B cell (primary cell): Measurements from ENCODE around the gene TRABD2A. TPM values are rescaled to one million over a fixed set of nuclear protein-coding genes. Genes with fewer than 3 reads are reported as not detected.

ENCODE experiments used
- ATAC-seq: fragments of 200-7000 bp; cut with Tn5 transposase; one replicate; pipeline ENCODE4 v1.10.0; 2021; ENCODE audit warnings: low read depth, mild to moderate bottlenecking, moderate number of reproducible peaks, moderate library complexity
- CTCF ChIA-PET: fragments of 350-600 bp; sonication (Branson Sonifier 250); formaldehyde crosslinking; loops from one replicate; lab custom pipeline; 2021; ENCODE audit warnings: antibody characterized with exemption, inconsistent platforms; lab: Charles Lee
- POLR2A ChIA-PET: fragments of 350-600 bp; sonication (Branson Sonifier 250); formaldehyde crosslinking; loops from one replicate; lab custom pipeline; 2021; ENCODE audit warnings: antibody characterized with exemption; lab: Charles Lee
- DNase-seq: peaks from one replicate; pipeline ENCODE4 v3.0.0; 2013
- H2AFZ ChIP-seq: 2 replicates; pipeline ENCODE4 v1.6.1; 2012; ENCODE audit warnings: mild to moderate bottlenecking, low read depth, low read length; ENCODE audit not compliant: insufficient read depth, poor library complexity, severe bottlenecking
- H3K27ac ChIP-seq, 2 donors: 1 replicate in 1 of 2; 2 replicates in 1 of 2; pipeline ENCODE4 v1.5.1; 2012 to 2013; ENCODE audit warnings: low read length in 2 of 2, mild to moderate bottlenecking in 2 of 2, moderate library complexity in 1 of 2
- H3K27me3 ChIP-seq, 4 experiments: fragments of 200-600 bp in 1 of 4; sonication (generic) in 1 of 4; replicated peaks in 1 of 4; 1 replicate in 2 of 4; 2 replicates in 2 of 4; pipeline versions ENCODE4 v1.6.1 to v1.7.0; 2013 to 2016; ENCODE audit warnings: low read length in 3 of 4, mild to moderate bottlenecking in 2 of 4, mixed read lengths in 1 of 4, moderate library complexity in 1 of 4; ENCODE audit not compliant: insufficient read depth in 4 of 4, control insufficient read depth in 3 of 4; ENCODE audit errors: control extremely low read depth in 1 of 4
- H3K36me3 ChIP-seq, 2 experiments: replicated peaks in 1 of 2; 1 replicate in 1 of 2; 2 replicates in 1 of 2; pipeline versions ENCODE4 v1.6.1 to v1.7.1; 2013; ENCODE audit warnings: low read length in 1 of 2; ENCODE audit not compliant: insufficient read depth in 2 of 2, control insufficient read depth in 1 of 2; ENCODE audit errors: control extremely low read depth in 1 of 2, extremely low read depth in 1 of 2
- H3K4me1 ChIP-seq, 2 donors: fragments of 200-600 bp in 1 of 2; sonication (generic) in 1 of 2; 1 replicate in 1 of 2; 2 replicates in 1 of 2; pipeline versions ENCODE4 v1.5.1 to v1.6.1; 2013 to 2017; ENCODE audit warnings: low read length in 2 of 2; ENCODE audit not compliant: control insufficient read depth in 2 of 2, insufficient read depth in 2 of 2
- H3K4me2 ChIP-seq: replicated peaks from 2 replicates; pipeline ENCODE3; 2012; ENCODE audit warnings: mild to moderate bottlenecking, low read depth, low read length; ENCODE audit not compliant: poor library complexity, severe bottlenecking
- H3K4me3 ChIP-seq, 5 experiments: fragments of 200-600 bp in 1 of 5; sonication (generic) in 1 of 5; 1 replicate in 3 of 5; 2 replicates in 2 of 5; pipeline versions ENCODE4 v1.5.1 to v1.7.0; 2011 to 2016; ENCODE audit warnings: low read length in 4 of 5, mild to moderate bottlenecking in 4 of 5, low read depth in 2 of 5, control low read depth in 1 of 5, moderate library complexity in 1 of 5; ENCODE audit not compliant: insufficient read depth in 1 of 5; ENCODE audit errors: control extremely low read depth in 1 of 5, extremely low read depth in 1 of 5
- H3K79me2 ChIP-seq: fragments of 200-600 bp; sonication (generic); one replicate; pipeline ENCODE4 v1.6.0; 2016; ENCODE audit warnings: low read length; ENCODE audit not compliant: control insufficient read depth, insufficient read depth
- H3K9ac ChIP-seq: fragments of 200-600 bp; sonication (generic); 2 replicates; pipeline ENCODE4 v1.6.1; 2017; ENCODE audit warnings: mild to moderate bottlenecking, low read length, moderate library complexity
- H3K9me3 ChIP-seq, 3 donors: one replicate each; pipeline versions ENCODE4 v1.6.1 to v1.7.1; 2013; ENCODE audit warnings: low read length in 2 of 3; ENCODE audit not compliant: control insufficient read depth in 2 of 3, insufficient read depth in 1 of 3; ENCODE audit errors: control extremely low read depth in 1 of 3
- H4K20me1 ChIP-seq: 2 replicates; pipeline ENCODE4 v1.6.0; 2012; ENCODE audit warnings: mild to moderate bottlenecking, low read length; ENCODE audit not compliant: insufficient read depth, control insufficient read depth, poor library complexity, severe bottlenecking
- H3K27ac Mint-ChIP-seq: one replicate; pipeline ENCODE4 v1.8.0; 2021; ENCODE audit warnings: mixed read lengths
- H3K27me3 Mint-ChIP-seq: one replicate; pipeline ENCODE4 v1.8.0; 2021; ENCODE audit warnings: mixed read lengths
- H3K4me1 Mint-ChIP-seq: one replicate; pipeline ENCODE4 v1.8.0; 2021; ENCODE audit warnings: mixed read lengths
- H3K4me3 Mint-ChIP-seq: one replicate; pipeline ENCODE4 v1.8.0; 2021; ENCODE audit warnings: mixed read lengths
- H3K9me3 Mint-ChIP-seq: one replicate; pipeline ENCODE4 v1.8.0; 2022; ENCODE audit warnings: mixed read lengths; ENCODE audit not compliant: insufficient read depth
- EZH2 ChIP-seq: IDR thresholded peaks from 2 replicates; pipeline ENCODE4 v1.6.1; 2012; ENCODE audit warnings: borderline replicate concordance, low read depth, mild to moderate bottlenecking, moderate library complexity, low read length; ENCODE audit not compliant: insufficient read depth, poor library complexity, severe bottlenecking
- WGBS: methylation state at CpG from one replicate; pipeline ENCODE4 v1.1.5; 2013; ENCODE audit warnings: missing lambda C conversion rate; ENCODE audit not compliant: insufficient coverage; 5-methylcytosine and 5-hydroxymethylcytosine counted together
- intact Hi-C: fragments of 100-400 bp; cut with micrococcal nuclease; formaldehyde crosslinking; loops from one replicate; pipeline ENCODE4 v1.10.0; 2022
- polyA plus RNA-seq: library from polyadenylated mRNA; depleted of rRNA; stranded (reverse); fragments of >200 nt; gene quantifications from 2 replicates; pipeline ENCODE4 v1.2.3, GENCODE V29; 2012
- total RNA-seq, 2 donors: library from RNA; stranded (reverse); fragments of 120-200 nt in 1 of 2; gene quantifications; 1 replicate in 1 of 2; 2 replicates in 1 of 2; pipeline versions ENCODE4 v1.2.3 to v1.2.4, GENCODE V29; 2013 to 2022
- TF ChIP-seq, protein P1 (sequence below): fragments of 200-600 bp; IDR thresholded peaks from one replicate; pipeline ENCODE4 v1.8.0; 2022; ENCODE audit warnings: antibody characterized with exemption, mild to moderate bottlenecking

Gene TRABD2A
- total and polyA plus RNA-seq, 2 donors (not counting 1 experiment from before 2014, with no cell fraction given), result 10.1 to 11.3 TPM

DNA sequence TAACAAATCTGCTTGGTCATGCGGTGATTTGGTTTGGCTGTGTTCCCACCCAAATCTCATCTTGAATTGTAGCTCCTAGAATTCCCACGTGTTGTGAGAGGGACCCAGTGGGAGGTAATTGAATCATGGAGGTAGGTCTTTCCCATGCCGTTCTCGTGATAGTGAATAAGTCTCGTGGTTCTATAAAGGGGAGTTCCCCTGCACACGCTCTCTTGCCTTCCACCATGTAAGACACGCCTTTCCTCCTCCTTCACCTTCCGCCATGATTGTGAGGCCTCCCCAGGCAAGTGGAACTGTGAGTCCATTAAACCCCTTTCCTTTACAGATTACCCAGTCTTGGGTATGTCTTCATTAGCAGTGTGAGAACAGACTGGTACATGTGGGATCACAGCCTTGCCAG lies 36.7 kb downstream of the TRABD2A start:
- peaks cover 26% of the 10 kb centered on the region for H3K79me2 ChIP-seq
- TF ChIP-seq EZH2, result no peak
- TF ChIP-seq, protein P1, sequence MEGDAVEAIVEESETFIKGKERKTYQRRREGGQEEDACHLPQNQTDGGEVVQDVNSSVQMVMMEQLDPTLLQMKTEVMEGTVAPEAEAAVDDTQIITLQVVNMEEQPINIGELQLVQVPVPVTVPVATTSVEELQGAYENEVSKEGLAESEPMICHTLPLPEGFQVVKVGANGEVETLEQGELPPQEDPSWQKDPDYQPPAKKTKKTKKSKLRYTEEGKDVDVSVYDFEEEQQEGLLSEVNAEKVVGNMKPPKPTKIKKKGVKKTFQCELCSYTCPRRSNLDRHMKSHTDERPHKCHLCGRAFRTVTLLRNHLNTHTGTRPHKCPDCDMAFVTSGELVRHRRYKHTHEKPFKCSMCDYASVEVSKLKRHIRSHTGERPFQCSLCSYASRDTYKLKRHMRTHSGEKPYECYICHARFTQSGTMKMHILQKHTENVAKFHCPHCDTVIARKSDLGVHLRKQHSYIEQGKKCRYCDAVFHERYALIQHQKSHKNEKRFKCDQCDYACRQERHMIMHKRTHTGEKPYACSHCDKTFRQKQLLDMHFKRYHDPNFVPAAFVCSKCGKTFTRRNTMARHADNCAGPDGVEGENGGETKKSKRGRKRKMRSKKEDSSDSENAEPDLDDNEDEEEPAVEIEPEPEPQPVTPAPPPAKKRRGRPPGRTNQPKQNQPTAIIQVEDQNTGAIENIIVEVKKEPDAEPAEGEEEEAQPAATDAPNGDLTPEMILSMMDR, result no peak
- H3K27me3 ChIP-seq, result no peaks in the 10 kb centered on the region
- Mint-ChIP-seq H3K9me3 (no peaks in the 10 kb centered on the region), H3K4me1 (peaks cover 39% of the 10 kb centered on the region), H3K4me3 (no peak overlapping the region), H3K27ac (no peak overlapping the region), H3K27me3 (no peaks in the 10 kb centered on the region)
- no peak overlapping the region for H2AFZ ChIP-seq
- WGBS, result no CpG with 5 or more reads among the region's 8 CpGs
- H3K4me2 ChIP-seq, result no peak overlapping the region
- no peak overlapping the region for H3K9ac ChIP-seq
- no peaks in the 10 kb centered on the region for H3K9me3 ChIP-seq
- H3K27ac ChIP-seq, result no peak overlapping the region
- H3K4me3 ChIP-seq, result no peak overlapping the region
- ChIA-PET POLR2A (no interaction called here), CTCF (no interaction called here)
- H4K20me1 ChIP-seq, result no peaks in the 10 kb centered on the region
- DNase-seq (no peak), ATAC-seq (no peak)
- H3K4me1 ChIP-seq, result peaks cover 38 to 41% of the 10 kb centered on the region in 2 donors
- no peaks in the 10 kb centered on the region for H3K36me3 ChIP-seq
- intact Hi-C loops, result no loop called here

GRCh38 chr2:84841577-84841976 lies 39.3 kb downstream of the TRABD2A start:
- no peak overlapping the region for H3K27ac Mint-ChIP-seq
- peaks cover 24% of the 10 kb centered on the region for H3K4me1 Mint-ChIP-seq
- Histone ChIP-seq H4K20me1 (no peaks in the 10 kb centered on the region), H3K9me3 (peaks cover 0 to 5% (median 4%) of the 10 kb centered on the region in 3 donors), H3K27ac (no peak overlapping the region), H3K4me2 (no peak overlapping the region), H3K4me1 (peaks cover 24 to 27% of the 10 kb centered on the region in 2 donors), H3K36me3 (no peaks in the 10 kb centered on the region), H3K9ac (no peak overlapping the region), H3K79me2 (peaks cover 14% of the 10 kb centered on the region), H3K27me3 (no peaks in the 10 kb centered on the region), H2AFZ (no peak overlapping the region), H3K4me3 (no peak overlapping the region)
- DNase-seq, result no peak
- 96% methylated on average over 4 of the region's 6 CpGs for WGBS
- peaks cover 1% of the 10 kb centered on the region for H3K9me3 Mint-ChIP-seq
- POLR2A ChIA-PET, result no interaction called here
- H3K4me3 Mint-ChIP-seq, result no peak overlapping the region
- no peak for TF ChIP-seq EZH2
- TF ChIP-seq, protein P1, result no peak
- intact Hi-C loops, result no loop called here
- H3K27me3 Mint-ChIP-seq, result no peaks in the 10 kb centered on the region
- CTCF ChIA-PET, result interaction anchor here (0.6 kb wide), 1 partner anchor 84 kb away, joined by 3 read pairs; no protein-coding TSS in a partner anchor
- ATAC-seq, result no peak
